Natural killer cell treated with Interleukin-12 subunit alpha and Interleukin-12 subunit beta and Interleukin-15 and Interleukin-18, amount 100 ng/mL, for 72 hours (primary cell): ENCODE data around the gene SMYD1. TPM values are rescaled to one million over a fixed set of nuclear protein-coding genes. Genes with fewer than 3 reads are reported as not detected.

ENCODE experiments used
- ATAC-seq, 2 donors: fragments of 150-1000 bp; cut with Tn5 transposase in 1 of 2; sonication (Bioruptor Pico), chemical (Tn5 transposase) in 1 of 2; 2 replicates each; pipeline ENCODE4 v1.10.0; 2021
- DNase-seq: peaks from one replicate; pipeline ENCODE4 v3.0.0; 2022; ENCODE audit warnings: low spot score
- H3K27ac Mint-ChIP-seq, 2 donors: 1 replicate in 1 of 2; 2 replicates in 1 of 2; pipeline ENCODE4 v1.8.0; 2022; ENCODE audit warnings: mixed read lengths in 2 of 2, mild to moderate bottlenecking in 1 of 2, moderate library complexity in 1 of 2
- H3K27me3 Mint-ChIP-seq, 2 donors: 1 replicate in 1 of 2; 2 replicates in 1 of 2; pipeline ENCODE4 v1.8.0; 2022; ENCODE audit warnings: mixed read lengths in 2 of 2
- H3K36me3 Mint-ChIP-seq: one replicate; pipeline ENCODE4 v1.8.0; 2022; ENCODE audit warnings: mixed read lengths
- H3K4me1 Mint-ChIP-seq, 2 donors: 1 replicate in 1 of 2; 2 replicates in 1 of 2; pipeline ENCODE4 v1.8.0; 2022; ENCODE audit warnings: low read depth in 2 of 2, mixed read lengths in 2 of 2, mild to moderate bottlenecking in 1 of 2
- H3K4me3 Mint-ChIP-seq: one replicate; pipeline ENCODE4 v1.8.0; 2022; ENCODE audit warnings: mixed read lengths
- H3K9me3 Mint-ChIP-seq: 2 replicates; pipeline ENCODE4 v1.8.0; 2022; ENCODE audit warnings: mixed read lengths
- total RNA-seq, 2 donors: library from RNA; stranded (reverse); gene quantifications; one replicate each; pipeline ENCODE4 v1.2.3, GENCODE V29; 2022

SMYD1 gene
- total RNA-seq, 2 donors from 2014 or later: not detected

DNA sequence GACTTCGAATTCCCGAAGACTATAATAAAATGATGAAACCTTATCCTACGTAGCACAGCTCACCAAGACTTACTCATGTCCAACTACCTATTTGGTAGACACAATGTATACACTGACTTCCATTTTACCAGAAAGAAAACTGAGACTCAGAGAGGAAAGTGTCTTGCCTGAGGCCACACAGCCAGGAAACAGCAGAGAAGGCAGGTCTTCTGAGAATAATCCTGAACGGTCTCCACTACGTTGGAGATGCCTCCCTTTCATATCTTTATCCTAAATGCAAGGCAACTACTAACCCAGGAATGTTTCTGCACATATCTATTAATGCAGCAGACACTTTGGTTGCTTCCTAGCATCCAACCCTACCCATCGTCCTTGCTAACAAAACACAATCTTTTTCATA lies 72.2 kb downstream of the SMYD1 start:
- peaks cover 6% of the 10 kb centered on the region for H3K36me3 Mint-ChIP-seq
- H3K27me3 Mint-ChIP-seq: peaks cover 51 to 85% of the 10 kb centered on the region in 2 donors
- no peaks in the 10 kb centered on the region for H3K4me1 Mint-ChIP-seq
- H3K9me3 Mint-ChIP-seq: no peaks in the 10 kb centered on the region
- no peak overlapping the region for H3K27ac Mint-ChIP-seq
- ATAC-seq (no peak), DNase-seq (no peak)
- H3K4me3 Mint-ChIP-seq: no peak overlapping the region

DNA sequence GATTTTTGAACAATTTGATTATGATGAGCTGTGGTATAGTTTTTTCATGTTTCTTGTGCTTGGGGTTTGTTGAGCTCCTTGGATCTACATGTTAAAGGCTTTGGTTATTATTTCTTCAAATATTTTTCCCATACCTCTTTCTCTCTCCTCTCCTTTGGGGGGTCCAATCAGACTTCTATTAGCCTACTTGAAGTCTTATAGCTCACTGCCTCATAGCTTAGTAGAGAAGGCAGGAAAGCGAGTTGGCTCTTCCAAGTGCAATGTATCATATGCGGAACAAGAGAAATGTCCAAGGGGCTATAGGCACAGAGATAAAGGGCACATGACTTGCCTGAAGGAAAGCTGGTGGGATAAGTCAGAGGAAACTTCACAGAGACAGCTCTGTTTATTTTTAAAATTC lies 74.3 kb downstream of the SMYD1 start:
- H3K4me3 Mint-ChIP-seq: no peak overlapping the region
- no peaks in the 10 kb centered on the region for H3K9me3 Mint-ChIP-seq
- no peak for DNase-seq
- H3K27me3 Mint-ChIP-seq: peaks cover 40 to 77% of the 10 kb centered on the region in 2 donors
- H3K27ac Mint-ChIP-seq: no peak overlapping the region
- H3K36me3 Mint-ChIP-seq: peaks cover 6% of the 10 kb centered on the region
- no peak for ATAC-seq
- no peaks in the 10 kb centered on the region for H3K4me1 Mint-ChIP-seq

DNA sequence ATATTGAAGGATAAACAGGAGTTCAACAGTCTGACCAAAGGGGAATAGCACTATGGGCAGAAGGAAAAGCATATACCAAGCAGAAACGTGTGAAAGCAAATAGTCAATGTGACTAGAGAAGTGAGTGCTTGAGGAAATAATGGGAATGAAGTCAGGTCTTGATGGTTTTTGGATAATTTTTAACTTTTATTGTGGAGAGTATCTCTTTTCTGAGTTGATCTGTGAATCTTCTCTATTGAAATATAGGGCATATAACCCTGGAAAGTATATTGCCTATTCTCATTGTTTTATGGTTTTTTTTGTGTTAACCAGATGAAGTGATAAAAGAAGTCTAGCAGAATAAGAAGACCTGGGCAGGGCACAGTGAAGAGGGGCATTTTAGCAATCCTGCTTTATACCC lies 76.6 kb downstream of the SMYD1 start:
- Mint-ChIP-seq H3K36me3 (peaks cover 21% of the 10 kb centered on the region), H3K27me3 (peaks cover 40 to 76% of the 10 kb centered on the region in 2 donors), H3K4me1 (no peaks in the 10 kb centered on the region), H3K9me3 (peaks cover 10% of the 10 kb centered on the region), H3K27ac (no peak overlapping the region), H3K4me3 (no peak overlapping the region)
- DNase-seq (no peak), ATAC-seq (no peak)

DNA sequence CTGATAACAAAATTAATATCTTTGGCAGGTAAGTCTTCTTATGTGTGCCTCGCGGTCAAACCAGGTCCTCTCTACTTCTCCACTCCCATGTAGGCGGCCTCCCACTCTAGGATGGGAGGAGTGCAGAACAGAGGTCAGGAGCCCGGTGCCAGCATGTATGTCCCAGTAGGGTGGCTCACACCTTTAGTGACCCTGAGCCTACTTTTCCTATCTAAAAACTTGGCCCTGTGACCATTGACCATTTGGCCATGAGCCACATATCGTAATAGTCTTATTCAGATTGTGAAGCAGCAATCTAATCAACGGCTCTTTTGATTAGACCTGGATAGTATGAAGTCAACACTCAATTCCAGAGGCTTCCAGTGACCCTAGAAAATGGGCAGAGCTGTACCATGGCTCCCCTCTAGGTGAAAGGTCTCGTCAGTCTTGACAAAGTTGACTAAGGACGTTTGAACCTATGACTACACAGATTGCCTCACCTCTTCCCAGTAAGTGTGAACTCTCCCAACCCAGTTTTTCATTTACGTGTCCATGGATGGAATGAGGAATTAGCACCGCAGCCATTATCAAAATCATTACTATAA lies 77.4 kb downstream of the SMYD1 start:
- peaks cover 12% of the 10 kb centered on the region for H3K9me3 Mint-ChIP-seq
- H3K4me3 Mint-ChIP-seq: no peak overlapping the region
- peaks cover 24% of the 10 kb centered on the region for H3K36me3 Mint-ChIP-seq
- DNase-seq: no peak
- ATAC-seq: no peak
- no peak overlapping the region for H3K27ac Mint-ChIP-seq
- no peaks in the 10 kb centered on the region for H3K4me1 Mint-ChIP-seq
- peaks cover 36 to 75% of the 10 kb centered on the region in 2 donors for H3K27me3 Mint-ChIP-seq

DNA sequence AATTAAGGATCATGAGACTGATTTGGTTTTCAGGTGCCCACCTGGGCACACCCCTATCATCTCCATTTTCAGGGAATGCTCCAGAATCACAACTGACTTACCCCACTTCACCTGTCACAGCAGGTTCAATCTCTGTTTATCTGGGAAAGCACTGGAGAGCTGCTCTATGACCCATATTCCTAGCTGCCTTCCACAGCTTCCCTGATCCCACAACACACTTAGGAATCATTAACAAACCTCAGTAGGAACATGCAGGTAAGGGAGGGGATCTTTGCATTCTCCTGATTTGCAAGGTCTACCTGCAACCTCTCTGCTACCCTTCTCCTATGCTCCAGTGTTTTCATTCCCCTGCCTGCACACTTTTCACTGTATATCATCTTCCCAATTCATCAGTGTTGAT lies 79.0 kb downstream of the SMYD1 start:
- no peaks in the 10 kb centered on the region for H3K4me1 Mint-ChIP-seq
- H3K9me3 Mint-ChIP-seq: peaks cover 12% of the 10 kb centered on the region
- peaks cover 30 to 59% of the 10 kb centered on the region in 2 donors for H3K27me3 Mint-ChIP-seq
- ATAC-seq (no peak), DNase-seq (no peak)
- no peak overlapping the region for H3K27ac Mint-ChIP-seq
- no peak overlapping the region for H3K4me3 Mint-ChIP-seq
- H3K36me3 Mint-ChIP-seq: peaks cover 23% of the 10 kb centered on the region

DNA sequence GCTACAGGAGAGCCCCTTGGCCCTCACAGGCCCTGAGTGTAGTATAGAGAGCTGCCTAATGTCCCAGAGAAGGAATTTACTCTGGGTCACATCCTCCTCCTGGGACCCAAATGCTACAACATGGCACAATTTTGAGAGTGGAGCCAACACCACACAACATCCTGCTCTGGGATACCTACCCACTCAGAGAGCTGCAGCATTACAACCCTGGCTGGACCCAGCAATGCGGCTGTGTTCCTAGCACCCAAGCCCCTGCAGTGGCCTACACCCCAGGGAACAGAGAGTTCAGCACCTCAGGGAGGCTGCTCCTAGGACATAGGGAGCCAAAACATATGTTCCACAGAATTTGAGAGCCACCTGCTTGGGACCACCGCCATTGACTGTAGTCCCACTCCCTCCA lies 79.5 kb downstream of the SMYD1 start:
- no peak overlapping the region for H3K4me3 Mint-ChIP-seq
- ATAC-seq (no peak), DNase-seq (no peak)
- H3K4me1 Mint-ChIP-seq: no peaks in the 10 kb centered on the region
- H3K9me3 Mint-ChIP-seq: peaks cover 12% of the 10 kb centered on the region
- H3K27me3 Mint-ChIP-seq: peaks cover 29 to 58% of the 10 kb centered on the region in 2 donors
- H3K27ac Mint-ChIP-seq: no peak overlapping the region
- H3K36me3 Mint-ChIP-seq: peaks cover 23% of the 10 kb centered on the region

DNA sequence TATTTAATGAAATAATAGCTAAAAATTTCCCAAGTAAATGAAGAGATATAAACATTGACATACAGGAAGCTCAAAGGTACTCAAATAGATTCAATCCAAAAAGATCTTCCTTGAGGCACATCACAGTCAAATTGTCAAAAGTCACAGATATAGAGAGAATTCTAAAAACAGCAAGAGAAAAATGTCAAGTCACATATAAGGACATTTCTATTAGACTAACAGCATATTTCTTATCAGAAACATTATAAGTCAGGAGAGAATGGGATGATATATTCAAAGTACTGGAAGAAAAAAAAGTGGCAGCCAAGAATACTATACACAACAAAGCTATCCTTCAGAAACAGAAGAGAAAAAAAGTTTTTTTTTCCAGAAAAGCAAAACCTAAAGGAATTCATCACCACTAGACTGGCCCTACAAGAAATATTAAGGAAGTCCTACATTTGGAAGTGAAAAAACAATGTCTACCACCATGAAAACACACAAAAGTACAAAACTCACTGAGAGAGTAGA lies 81.4 kb downstream of the SMYD1 start:
- no peak for ATAC-seq

DNA sequence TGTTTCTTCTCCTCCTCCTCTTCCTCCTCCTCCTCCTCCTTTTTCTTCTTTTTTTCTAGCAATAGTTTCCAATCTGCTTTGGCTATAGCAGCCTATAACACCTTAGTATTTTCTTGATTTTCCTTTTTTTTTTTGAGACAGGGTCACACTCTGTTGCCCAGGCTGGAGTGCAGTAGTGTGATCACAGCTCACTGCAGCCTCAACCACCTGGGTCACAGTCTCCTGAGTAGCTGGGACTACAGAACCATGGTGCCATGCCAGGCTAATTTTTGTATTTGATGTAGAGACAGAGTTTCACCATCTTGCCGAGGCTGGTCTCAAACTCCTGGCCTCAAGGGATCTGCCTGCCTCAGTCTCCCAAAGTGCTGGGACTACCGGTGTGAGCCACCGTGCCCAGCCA lies 91.9 kb downstream of the SMYD1 start:
- peaks cover 0 to 4% of the 10 kb centered on the region in 2 donors for H3K4me1 Mint-ChIP-seq
- H3K4me3 Mint-ChIP-seq: no peak overlapping the region
- H3K27me3 Mint-ChIP-seq: peaks cover 13 to 28% of the 10 kb centered on the region in 2 donors
- no peaks in the 10 kb centered on the region for H3K9me3 Mint-ChIP-seq
- ATAC-seq (no peak), DNase-seq (no peak)
- no peak overlapping the region for H3K27ac Mint-ChIP-seq
- H3K36me3 Mint-ChIP-seq: no peaks in the 10 kb centered on the region

More for the DNA sequence above, 81.4 kb downstream of the SMYD1 start:
- Mint-ChIP-seq H3K27ac (no peak overlapping the region), H3K4me1 (no peaks in the 10 kb centered on the region), H3K36me3 (peaks cover 29% of the 10 kb centered on the region), H3K27me3 (peaks cover 27 to 48% of the 10 kb centered on the region in 2 donors), H3K4me3 (no peak overlapping the region), H3K9me3 (peaks cover 12% of the 10 kb centered on the region)
- no peak for DNase-seq

DNA sequence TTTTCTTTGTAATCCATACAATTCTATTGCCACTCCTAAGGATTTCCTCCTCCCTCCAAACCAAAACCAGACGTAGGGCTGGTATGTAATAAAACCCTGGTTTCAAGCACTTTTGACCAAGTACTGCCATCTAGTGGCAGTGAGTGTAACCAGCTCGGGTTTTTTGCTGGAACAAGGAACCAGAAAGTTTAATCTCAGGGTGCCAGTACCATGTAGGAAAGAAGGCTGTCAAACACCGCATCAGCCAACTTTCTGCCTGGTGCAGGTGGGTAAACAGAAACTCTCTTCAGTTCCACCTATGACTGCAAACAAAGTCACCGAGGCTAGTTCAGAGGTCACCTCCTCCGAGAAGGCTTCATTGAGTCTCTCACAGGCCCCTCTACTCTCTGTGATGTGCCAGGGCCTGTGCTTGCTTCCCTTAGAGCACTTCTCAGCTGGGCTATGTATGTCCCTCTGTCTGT lies 92.4 kb downstream of the SMYD1 start:
- Mint-ChIP-seq H3K4me1 (peaks cover 0 to 4% of the 10 kb centered on the region in 2 donors), H3K27me3 (peaks cover 9 to 23% of the 10 kb centered on the region in 2 donors), H3K9me3 (no peaks in the 10 kb centered on the region), H3K4me3 (no peak overlapping the region), H3K27ac (no peak overlapping the region), H3K36me3 (no peaks in the 10 kb centered on the region)
- no peak for DNase-seq
- ATAC-seq: no peak

DNA sequence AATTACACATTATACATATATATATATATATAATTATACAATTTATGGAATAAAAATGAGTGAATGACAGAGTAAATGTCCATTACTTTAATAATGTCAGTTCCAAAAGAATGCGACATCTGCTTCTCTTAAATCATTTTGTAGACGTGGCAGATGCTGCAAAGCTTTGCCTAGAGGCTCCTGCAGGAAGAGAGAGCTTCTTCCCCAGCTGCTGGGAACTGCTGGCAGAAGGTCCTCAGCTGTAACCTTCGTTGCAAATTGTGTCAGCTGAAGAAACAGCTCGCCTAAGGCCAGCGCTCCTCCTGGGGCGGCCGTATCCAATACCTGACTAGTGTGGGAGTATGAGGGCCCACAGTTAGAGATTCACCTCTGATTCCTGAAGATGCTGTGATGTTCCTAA lies 92.9 kb downstream of the SMYD1 start:
- DNase-seq (no peak), ATAC-seq (no peak)
- Mint-ChIP-seq H3K4me3 (no peak overlapping the region), H3K9me3 (no peaks in the 10 kb centered on the region), H3K27me3 (peaks cover 6 to 17% of the 10 kb centered on the region in 2 donors), H3K36me3 (no peaks in the 10 kb centered on the region), H3K27ac (no peak overlapping the region), H3K4me1 (peaks cover 0 to 4% of the 10 kb centered on the region in 2 donors)

DNA sequence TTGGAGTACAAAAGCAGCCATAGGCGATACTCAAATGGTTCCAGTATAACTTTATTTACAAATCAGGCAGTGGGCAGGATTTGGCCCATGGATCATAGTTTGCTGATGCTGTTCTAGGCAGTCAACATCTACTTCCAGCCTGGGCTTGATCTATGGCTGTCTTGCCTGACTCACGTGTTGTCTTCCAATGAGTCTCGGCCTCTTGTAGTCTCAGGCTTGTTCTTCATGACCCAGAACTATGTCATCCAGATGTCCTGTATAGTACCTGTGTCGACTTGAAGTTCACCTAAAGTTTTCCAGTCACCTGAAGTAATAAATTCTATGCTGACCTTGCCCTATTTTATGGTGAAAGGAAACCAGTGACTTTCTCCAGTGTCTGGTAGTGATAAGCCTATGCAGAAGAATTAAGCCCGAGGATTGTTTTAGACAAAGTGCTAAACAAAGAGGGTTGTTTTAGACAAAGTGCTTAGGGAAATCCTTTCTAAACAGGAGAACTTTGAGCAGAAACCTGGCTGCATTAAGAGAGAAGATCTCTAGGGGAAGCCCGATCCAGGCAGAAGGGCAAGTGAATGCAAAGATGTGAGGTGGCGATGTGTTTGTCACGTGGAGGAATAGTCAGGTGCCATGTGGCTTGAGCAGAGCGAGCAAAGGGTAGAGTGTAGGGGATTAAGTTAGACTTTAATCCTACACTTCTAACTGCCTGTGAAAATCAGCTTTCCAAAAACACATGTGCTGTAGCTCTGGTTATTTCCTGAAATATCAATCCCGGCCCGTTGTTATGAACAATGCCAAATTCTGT lies 94.0 kb downstream of the SMYD1 start:
- no peak overlapping the region for H3K4me3 Mint-ChIP-seq
- no peak for DNase-seq
- peaks cover 6 to 17% of the 10 kb centered on the region in 2 donors for H3K27me3 Mint-ChIP-seq
- peaks cover 0 to 4% of the 10 kb centered on the region in 2 donors for H3K4me1 Mint-ChIP-seq
- no peaks in the 10 kb centered on the region for H3K9me3 Mint-ChIP-seq
- no peak for ATAC-seq
- no peaks in the 10 kb centered on the region for H3K36me3 Mint-ChIP-seq
- H3K27ac Mint-ChIP-seq: no peak overlapping the region

Other genes starting within 250 kb of the SMYD1 start
- gene RGPD2, start 242.0 kb upstream of the SMYD1 start, total RNA-seq: 1 to 10 TPM in 1 of 2 donors, not detected in 1; 1.3 TPM
- 10 to 100 TPM; 13.9 to 39.8 TPM for gene RNU2-63P, start 51.3 kb upstream of the SMYD1 start, total RNA-seq
- gene KRCC1, start 12.0 kb upstream of the SMYD1 start, total RNA-seq: 10 to 100 TPM in 1 of 2 donors, 1 to 10 TPM in 1; 7.4 to 17.3 TPM
- gene FABP1, start 60.2 kb downstream of the SMYD1 start, total RNA-seq: not detected
- gene THNSL2, start 102.5 kb downstream of the SMYD1 start, total RNA-seq: 1 to 10 TPM in 1 of 2 donors, under 1 TPM in 1; 0.69 to 1.5 TPM